GM19452 (cell line): ENCODE data around the gene STPG3.
"Not testable (repeated sequence)": the region's sequence is repeated elsewhere in the genome, so short reads cannot be mapped to it uniquely, and the experiment has no call there.

Source experiments
- ATAC-seq: cut with Tn5 transposase; IDR thresholded peaks from one replicate; pipeline ENCODE4 v1.9.1; 2021; ENCODE audit not compliant: unreplicated experiment

Gene STPG3

GRCh38 chr9:137244486-137245449, 6.3 kb upstream of the STPG3 start:
- no peak for ATAC-seq

- ATAC-seq = no peak
Observed at GRCh38 chr9:137245450-137246421, 5.3 kb upstream of the STPG3 start.

DNA sequence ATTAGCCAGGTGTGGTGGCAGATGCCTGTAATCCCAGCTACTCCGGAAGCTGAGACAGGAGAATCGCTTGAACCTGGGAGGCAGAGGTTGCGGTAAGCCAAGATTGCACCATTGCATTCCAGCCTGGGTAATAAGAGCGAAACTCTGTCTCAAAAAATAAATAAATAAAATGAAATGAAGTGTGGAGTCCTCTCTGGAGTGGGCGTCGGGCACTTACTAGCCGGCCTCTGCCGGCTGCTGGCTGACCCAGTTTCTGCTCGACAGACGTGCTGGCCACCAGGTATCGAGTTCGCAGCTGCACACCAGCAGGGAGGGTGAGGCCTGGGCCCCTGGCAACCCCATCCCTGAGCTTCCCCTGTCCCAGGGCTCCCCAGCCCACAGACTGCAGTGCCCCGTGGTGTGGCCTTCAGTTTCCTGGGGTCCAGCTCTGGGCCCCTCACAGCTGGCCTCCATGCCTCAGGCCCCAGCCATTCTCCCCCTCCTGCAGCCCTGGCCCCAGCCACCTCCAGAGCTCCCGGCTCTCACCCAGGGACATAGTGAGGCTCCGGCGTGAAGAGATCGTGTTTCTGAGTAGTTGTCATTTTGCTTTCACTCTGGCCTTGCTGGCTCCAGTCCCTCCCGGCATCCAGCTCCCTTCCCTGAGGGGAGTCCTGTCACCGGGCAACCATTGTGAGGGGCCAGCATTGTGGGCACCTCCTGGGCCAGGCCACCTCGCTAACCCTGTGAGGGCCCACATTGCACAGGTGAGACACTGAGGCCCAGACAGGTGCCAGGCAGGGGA, 3.8 kb upstream of the STPG3 start:
- no peak for ATAC-seq

GRCh38 chr9:137247916-137248175, 3.2 kb upstream of the STPG3 start:
- no peak for ATAC-seq

- ATAC-seq = no peak
Observed at GRCh38 chr9:137250329-137251193, 525 bp upstream of the STPG3 start.

DNA sequence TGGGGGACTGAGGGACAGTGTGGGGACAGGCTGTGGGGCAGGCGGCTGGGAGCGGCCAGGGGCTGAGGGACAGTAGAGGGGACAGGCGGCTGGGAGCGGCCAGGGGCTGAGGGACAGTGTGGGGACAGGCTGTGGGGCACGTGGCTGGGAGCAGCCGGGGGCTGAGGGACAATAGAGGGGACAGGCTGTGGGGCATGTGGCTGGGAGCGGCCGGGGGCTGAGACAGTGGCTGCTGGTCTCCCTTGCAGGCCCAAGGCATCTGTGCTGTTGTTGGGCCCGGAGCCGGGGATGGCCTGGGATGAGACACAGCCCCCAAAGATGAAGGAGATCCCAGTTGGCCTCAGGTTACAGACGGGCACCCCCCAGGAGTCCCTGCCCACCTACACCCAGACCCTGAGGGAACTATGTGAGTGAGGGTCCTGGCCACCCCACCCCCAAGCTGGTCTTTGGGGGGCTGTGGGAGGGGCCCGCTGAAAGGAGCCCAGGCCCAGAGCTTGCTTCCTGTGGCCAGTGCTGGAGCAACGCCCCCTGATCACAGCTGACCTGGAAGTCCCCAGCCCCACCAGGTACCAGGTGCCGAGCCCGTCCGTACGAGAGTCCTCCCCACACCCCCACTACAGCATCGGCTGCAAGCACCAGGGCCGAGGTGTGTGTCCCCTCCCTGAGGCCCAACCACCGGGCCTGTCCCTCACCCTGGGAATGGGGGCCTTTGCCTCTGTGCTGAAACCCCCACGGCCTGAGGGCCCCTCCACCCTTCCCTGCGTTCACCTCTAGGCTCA, 593 bp downstream of the STPG3 start:
- ATAC-seq = no peak

GRCh38 chr9:137252555-137253506, 1.7 kb downstream of the STPG3 start:
- no peak for ATAC-seq

GRCh38 chr9:137253717-137254623, 2.9 kb downstream of the STPG3 start:
- ATAC-seq = no peak

DNA sequence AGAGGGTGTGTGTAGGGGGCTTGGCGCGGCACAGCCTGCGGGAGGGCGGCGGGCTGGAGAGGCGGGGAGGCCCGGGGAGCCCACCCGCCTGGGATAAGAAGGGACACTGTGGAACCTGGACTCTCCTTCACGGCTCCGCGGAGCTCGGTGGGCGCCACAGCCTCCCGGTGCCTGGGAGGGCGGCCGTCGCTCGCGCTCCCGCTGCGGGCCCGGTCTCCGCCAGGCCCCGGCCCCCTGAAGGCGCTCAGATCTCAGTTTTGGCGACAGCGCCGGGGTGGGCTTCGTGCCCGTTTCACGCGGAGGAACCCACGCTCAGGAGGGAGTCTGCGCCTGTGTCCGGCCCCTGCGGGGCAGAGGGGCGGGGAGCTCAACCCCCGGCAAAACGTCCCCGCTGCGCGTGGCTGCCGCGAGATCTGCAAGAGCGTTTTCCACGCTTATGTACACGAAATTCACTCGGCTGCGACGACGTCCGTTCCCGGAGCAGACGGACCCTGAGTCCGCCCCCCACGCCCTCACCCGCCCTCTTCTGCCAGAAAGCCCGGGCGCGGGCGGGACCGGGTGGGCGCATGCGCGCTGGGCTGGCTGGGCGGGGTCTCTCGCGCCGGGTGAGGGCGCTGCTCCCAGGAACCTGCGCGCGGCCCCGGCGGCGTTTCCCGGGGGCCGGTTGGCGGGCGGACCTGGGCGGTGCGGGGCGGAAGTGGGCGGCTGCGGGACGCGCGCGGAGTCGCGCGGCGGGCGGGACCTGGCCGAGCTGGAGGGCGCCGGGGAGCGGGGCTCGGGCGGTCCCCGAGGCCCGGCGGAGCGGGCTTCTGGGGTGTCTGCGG, 3.8 kb downstream of the STPG3 start, which contains the start of gene NELFB:
Gene NELFB (plus strand): TSS at position 704 of the 824 bp plus-strand sequence.
- peak; percentile 63 for ATAC-seq

DNA sequence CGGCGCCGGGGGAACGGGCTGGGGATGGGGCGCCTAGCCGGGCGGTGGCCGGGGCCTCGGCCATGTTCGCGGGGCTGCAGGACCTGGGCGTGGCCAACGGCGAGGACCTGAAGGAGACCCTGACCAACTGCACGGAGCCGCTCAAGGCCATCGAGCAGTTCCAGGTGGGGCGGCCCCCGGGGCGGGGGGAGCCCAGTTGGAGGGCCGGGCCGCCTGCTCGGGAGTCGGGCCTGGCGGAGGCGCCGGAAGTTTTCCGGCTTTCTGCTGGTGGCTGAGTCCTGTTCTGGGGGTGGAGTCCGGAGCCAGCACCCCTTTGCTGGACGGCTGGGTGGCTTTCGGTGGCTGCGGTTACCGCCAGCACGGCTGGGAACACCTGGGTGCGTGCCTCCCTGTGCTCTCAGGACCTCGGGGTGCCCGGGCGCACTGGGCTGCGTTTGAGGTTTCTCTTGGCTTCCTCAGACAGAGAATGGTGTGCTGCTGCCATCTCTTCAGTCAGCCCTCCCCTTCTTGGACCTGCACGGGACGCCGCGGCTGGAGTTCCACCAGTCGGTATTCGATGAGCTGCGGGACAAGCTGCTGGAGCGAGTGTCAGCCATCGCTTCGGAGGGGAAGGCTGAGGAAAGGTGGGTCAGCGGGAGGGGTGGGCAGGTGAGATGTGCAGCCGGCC, 4.5 kb downstream of the STPG3 start:
- peak; percentile 41 for ATAC-seq

GRCh38 chr9:137256362-137256761, 5.3 kb downstream of the STPG3 start:
- no peak for ATAC-seq

DNA sequence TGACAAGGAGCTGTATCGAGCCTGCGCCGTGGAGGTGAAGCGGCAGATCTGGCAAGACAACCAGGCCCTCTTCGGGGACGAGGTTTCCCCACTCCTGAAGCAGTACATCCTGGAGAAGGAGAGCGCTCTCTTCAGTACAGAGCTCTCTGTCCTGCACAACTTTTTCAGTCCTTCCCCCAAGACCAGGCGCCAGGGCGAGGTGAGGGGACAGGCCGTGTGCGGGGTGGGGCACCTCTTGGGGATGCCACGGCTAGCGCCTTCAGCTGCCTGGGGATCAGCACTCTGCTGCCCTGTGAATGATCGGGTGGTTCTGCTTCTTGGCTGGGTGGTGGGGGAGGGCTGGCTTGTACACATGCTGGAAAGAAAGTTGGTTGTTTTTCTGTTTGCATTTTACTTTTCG, 5.8 kb downstream of the STPG3 start:
- no peak for ATAC-seq

DNA sequence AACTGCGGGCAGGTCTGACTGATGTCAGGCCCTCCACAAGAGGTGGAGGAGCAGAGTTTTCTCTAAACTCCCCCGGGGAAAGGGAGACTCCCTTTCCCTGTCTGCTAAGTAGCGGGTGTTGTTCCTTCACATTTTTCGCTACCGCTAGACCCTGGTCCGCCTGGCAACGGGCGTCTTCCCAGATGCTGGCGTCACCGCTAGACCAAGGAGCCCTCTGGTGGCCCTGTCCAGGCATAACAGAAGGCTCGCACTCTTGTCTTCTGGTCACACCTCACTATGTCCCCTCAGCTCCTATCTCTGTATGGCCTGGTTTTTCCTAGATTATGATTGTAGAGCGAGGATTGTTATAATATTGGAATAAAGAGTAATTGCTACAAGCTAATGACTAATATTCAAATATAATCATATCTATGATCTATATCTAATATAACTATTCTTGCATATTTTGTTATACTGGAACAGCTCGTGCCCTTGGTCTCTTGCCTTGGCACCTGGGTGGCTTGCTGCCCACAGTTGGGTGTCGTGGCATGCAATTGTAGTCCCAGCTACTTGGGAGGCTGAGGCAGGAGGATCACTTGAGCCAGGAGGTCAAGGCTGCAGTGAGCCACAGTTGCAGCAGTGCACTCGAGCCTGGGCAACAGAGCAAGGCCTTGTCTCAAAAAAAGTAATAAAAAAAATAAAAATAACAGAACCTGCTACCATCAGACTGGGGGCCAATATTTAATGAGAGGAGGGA, 11.3 kb downstream of the STPG3 start:
- not testable (repeated sequence) for ATAC-seq

DNA sequence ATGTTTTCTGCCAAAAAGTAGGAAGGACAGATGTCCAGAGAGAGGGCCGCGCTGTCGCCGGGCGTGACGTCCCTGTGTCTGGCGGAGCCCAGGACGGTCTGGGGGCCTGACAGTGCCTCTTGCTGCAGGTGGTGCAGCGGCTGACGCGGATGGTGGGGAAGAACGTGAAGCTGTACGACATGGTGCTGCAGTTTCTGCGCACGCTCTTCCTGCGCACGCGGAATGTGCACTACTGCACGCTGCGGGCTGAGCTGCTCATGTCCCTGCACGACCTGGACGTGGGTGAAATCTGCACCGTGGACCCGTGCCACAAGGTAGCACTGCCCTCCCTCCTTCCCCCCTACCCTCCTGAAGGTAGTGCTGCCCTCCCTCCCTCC, 11.8 kb downstream of the STPG3 start:
- no peak for ATAC-seq

- ATAC-seq = no peak
Observed at GRCh38 chr9:137263506-137263905, 12.4 kb downstream of the STPG3 start.
